ENCODE data around the gene LPP. TPM values are rescaled to one million over a fixed set of nuclear protein-coding genes. Genes with fewer than 3 reads are reported as not detected.

Gene LPP
- total RNA-seq, 3 donors from 2014 or later (not counting 1 experiment from before 2014, with no cell fraction given): 137 to 163 (median 149) TPM

- Histone ChIP-seq H3K4me3 (ENCODE audit: low read length) (peak overlapping the region; percentile 95), H3K36me3 (ENCODE audit: control insufficient read depth, insufficient read depth, low read length) (no peaks in the 10 kb centered on the region), H3K4me1 (ENCODE audit: control insufficient read depth, insufficient read depth, low read length) (peaks cover 34% of the 10 kb centered on the region), H3K27me3 (ENCODE audit: control insufficient read depth, insufficient read depth, low read length) (no peaks in the 10 kb centered on the region), H3K27ac (ENCODE audit: low read length) (peak overlapping the region; percentile 90), H3K9me3 (ENCODE audit: control insufficient read depth, insufficient read depth, low read length) (no peaks in the 10 kb centered on the region)
- no peak for TF ChIP-seq CTCF (IDR thresholded peaks at IDR 0.05)
- H3K36me3 Mint-ChIP-seq: no peaks in the 10 kb centered on the region
- ATAC-seq: no peak
- peak overlapping the region; percentile 89 to 95 for H3K27ac Mint-ChIP-seq
- intact Hi-C loops (cut with micrococcal nuclease): loop anchor here (1.0 to 10.0 kb wide), 6 partner anchors 32 to 410 kb away; partner anchors contain the start of gene BCL6
- WGBS (ENCODE audit: insufficient coverage): 68% methylated on average over 8 of the region's 8 CpGs
- H3K27me3 Mint-ChIP-seq (ENCODE audit: low read depth in 2 of 2): no peaks in the 10 kb centered on the region
- peaks cover 65 to 66% of the 10 kb centered on the region in 2 donors for H3K4me1 Mint-ChIP-seq
- no peaks in the 10 kb centered on the region for H3K9me3 Mint-ChIP-seq
- DNase-seq: no peak
- peak overlapping the region; percentile 96 for H3K4me3 Mint-ChIP-seq
Measured at GRCh38 chr3:188154809-188155574, 1.0 kb downstream of the LPP start.

GRCh38 chr3:188156056-188156455, 2.1 kb downstream of the LPP start:
- Histone ChIP-seq H3K27ac (ENCODE audit: low read length) (no peak overlapping the region), H3K27me3 (ENCODE audit: control insufficient read depth, insufficient read depth, low read length) (no peaks in the 10 kb centered on the region), H3K4me3 (ENCODE audit: low read length) (no peak overlapping the region), H3K9me3 (ENCODE audit: control insufficient read depth, insufficient read depth, low read length) (no peaks in the 10 kb centered on the region), H3K36me3 (ENCODE audit: control insufficient read depth, insufficient read depth, low read length) (no peaks in the 10 kb centered on the region), H3K4me1 (ENCODE audit: control insufficient read depth, insufficient read depth, low read length) (peaks cover 34% of the 10 kb centered on the region)
- 31% methylated on average over 2 of the region's 2 CpGs for WGBS (ENCODE audit: insufficient coverage)
- Mint-ChIP-seq H3K27me3 (ENCODE audit: low read depth in 2 of 2) (no peaks in the 10 kb centered on the region), H3K36me3 (no peaks in the 10 kb centered on the region), H3K27ac (peak overlapping the region; percentile 89 to 95), H3K9me3 (no peaks in the 10 kb centered on the region), H3K4me3 (peak overlapping the region; percentile 61), H3K4me1 (peaks cover 73 to 74% of the 10 kb centered on the region in 2 donors)
- ATAC-seq (no peak), DNase-seq (no peak)
- intact Hi-C loops (cut with micrococcal nuclease): loop anchor here (10.0 kb wide), 1 partner anchor 289 kb away; no protein-coding TSS in a partner anchor
- TF ChIP-seq CTCF (IDR thresholded peaks at IDR 0.05): no peak

- Mint-ChIP-seq H3K27ac (peak overlapping the region in 1 of 2 donors; percentile 1), H3K4me3 (no peak overlapping the region), H3K36me3 (no peaks in the 10 kb centered on the region), H3K9me3 (no peaks in the 10 kb centered on the region), H3K27me3 (ENCODE audit: low read depth in 2 of 2) (no peaks in the 10 kb centered on the region), H3K4me1 (peaks cover 69 to 72% of the 10 kb centered on the region in 2 donors)
- Histone ChIP-seq H3K36me3 (ENCODE audit: control insufficient read depth, insufficient read depth, low read length) (no peaks in the 10 kb centered on the region), H3K4me3 (ENCODE audit: low read length) (no peak overlapping the region), H3K9me3 (ENCODE audit: control insufficient read depth, insufficient read depth, low read length) (no peaks in the 10 kb centered on the region), H3K27me3 (ENCODE audit: control insufficient read depth, insufficient read depth, low read length) (no peaks in the 10 kb centered on the region), H3K27ac (ENCODE audit: low read length) (no peak overlapping the region), H3K4me1 (ENCODE audit: control insufficient read depth, insufficient read depth, low read length) (peaks cover 34% of the 10 kb centered on the region)
- ATAC-seq (no peak), DNase-seq (no peak)
- TF ChIP-seq CTCF (IDR thresholded peaks at IDR 0.05): no peak
- WGBS (ENCODE audit: insufficient coverage): 95% methylated on average over 6 of the region's 6 CpGs
- intact Hi-C loops (cut with micrococcal nuclease): loop anchor here (10.0 kb wide), 1 partner anchor 287 kb away; no protein-coding TSS in a partner anchor
Measured at GRCh38 chr3:188157407-188157806, 3.5 kb downstream of the LPP start.
